Peyer's patch (tissue), 4 donors: ENCODE measurements around the gene HTR7.

ENCODE experiments used
- POLR2A ChIP-seq, 2 donors: fragments of 450-650 bp; IDR thresholded peaks; one replicate each; pipeline ENCODE4 v1.5.1; 2017; ENCODE audit warnings: antibody characterized with exemption in 2 of 2, mild to moderate bottlenecking in 2 of 2, moderate library complexity in 2 of 2
- TF ChIP-seq, protein P1 (sequence below), 6 experiments: fragments of 450-650 bp in 4 of 6; fragments of 200-600 bp in 2 of 6; sonication (generic) in 1 of 6; IDR thresholded peaks; one replicate each; pipeline ENCODE4 v1.5.1; 2017 to 2019; ENCODE audit warnings: antibody characterized with exemption in 6 of 6, mild to moderate bottlenecking in 3 of 6, moderate library complexity in 1 of 6

DNA sequence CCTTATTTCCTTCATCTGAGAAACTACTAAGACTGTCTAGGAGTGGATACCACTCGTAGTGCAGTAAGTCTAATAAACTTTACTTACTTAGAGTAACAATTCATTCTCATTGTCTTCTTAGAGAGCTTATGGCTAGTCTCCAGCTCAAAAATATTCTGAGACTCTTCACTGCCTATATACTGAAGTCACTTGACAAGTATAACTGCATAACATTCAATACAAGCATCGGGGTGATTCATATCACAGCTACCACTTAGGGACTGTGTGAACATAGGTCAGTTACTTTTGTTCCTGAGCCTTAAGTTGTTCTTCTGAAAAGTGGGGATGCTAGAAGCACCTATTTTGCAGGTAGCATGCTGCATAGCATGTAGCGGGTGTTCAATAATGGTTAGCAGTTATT, 111.0 kb downstream of the HTR7 start:
- TF ChIP-seq POLR2A (IDR thresholded peaks at IDR 0.05), result no peak
- TF ChIP-seq, protein P1, sequence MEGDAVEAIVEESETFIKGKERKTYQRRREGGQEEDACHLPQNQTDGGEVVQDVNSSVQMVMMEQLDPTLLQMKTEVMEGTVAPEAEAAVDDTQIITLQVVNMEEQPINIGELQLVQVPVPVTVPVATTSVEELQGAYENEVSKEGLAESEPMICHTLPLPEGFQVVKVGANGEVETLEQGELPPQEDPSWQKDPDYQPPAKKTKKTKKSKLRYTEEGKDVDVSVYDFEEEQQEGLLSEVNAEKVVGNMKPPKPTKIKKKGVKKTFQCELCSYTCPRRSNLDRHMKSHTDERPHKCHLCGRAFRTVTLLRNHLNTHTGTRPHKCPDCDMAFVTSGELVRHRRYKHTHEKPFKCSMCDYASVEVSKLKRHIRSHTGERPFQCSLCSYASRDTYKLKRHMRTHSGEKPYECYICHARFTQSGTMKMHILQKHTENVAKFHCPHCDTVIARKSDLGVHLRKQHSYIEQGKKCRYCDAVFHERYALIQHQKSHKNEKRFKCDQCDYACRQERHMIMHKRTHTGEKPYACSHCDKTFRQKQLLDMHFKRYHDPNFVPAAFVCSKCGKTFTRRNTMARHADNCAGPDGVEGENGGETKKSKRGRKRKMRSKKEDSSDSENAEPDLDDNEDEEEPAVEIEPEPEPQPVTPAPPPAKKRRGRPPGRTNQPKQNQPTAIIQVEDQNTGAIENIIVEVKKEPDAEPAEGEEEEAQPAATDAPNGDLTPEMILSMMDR (IDR thresholded peaks at IDR 0.05), result no peak
